Measurements from ENCODE around the gene ROBO2.

ROBO2 gene

DNA sequence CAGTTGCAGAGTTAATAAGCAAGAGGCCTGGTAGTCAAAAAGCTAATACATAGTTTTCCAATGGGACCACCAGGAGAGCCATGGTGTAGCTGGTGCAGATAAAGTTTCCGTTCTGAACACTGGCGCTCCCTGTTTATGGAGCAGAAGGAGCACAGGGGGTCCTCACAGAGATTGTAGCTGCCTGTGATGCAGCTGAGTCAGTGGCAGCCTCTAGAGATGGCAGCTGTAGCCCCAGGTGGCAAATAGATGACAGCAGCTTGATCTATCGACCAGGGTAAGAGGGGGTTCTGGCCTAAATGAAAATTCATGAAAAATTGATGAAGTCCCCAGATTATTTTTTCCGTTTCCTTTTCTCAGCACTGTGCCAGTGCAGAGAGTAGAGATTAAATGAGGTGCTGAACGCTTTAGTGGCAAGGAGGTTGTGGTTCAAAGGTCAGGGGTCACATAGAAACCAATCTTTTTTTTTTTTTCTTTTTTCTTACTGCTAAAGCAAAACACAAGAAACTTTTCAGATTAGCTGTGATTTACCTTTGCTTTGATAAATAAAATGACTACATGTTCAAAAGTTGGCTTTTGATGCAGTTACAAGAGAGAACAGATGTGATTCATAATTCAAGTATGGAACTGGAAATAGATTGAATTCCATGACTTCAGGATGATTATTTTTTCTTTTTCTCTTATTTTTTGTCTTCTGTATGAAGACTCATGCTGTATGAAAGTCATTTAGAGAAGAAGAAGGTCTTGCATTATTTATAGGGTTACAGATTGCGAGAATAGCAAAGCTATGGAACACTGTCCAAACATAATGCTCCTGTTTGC is 63.3 kb downstream of the ROBO2 start:
- TF ChIP-seq ZFX (IDR thresholded peaks at IDR 0.05), result no peak
- TF ChIP-seq, protein P1, sequence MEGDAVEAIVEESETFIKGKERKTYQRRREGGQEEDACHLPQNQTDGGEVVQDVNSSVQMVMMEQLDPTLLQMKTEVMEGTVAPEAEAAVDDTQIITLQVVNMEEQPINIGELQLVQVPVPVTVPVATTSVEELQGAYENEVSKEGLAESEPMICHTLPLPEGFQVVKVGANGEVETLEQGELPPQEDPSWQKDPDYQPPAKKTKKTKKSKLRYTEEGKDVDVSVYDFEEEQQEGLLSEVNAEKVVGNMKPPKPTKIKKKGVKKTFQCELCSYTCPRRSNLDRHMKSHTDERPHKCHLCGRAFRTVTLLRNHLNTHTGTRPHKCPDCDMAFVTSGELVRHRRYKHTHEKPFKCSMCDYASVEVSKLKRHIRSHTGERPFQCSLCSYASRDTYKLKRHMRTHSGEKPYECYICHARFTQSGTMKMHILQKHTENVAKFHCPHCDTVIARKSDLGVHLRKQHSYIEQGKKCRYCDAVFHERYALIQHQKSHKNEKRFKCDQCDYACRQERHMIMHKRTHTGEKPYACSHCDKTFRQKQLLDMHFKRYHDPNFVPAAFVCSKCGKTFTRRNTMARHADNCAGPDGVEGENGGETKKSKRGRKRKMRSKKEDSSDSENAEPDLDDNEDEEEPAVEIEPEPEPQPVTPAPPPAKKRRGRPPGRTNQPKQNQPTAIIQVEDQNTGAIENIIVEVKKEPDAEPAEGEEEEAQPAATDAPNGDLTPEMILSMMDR (conservative IDR thresholded peaks at IDR 0.05), result no peak
- no peak overlapping the region for H3K27ac ChIP-seq

DNA sequence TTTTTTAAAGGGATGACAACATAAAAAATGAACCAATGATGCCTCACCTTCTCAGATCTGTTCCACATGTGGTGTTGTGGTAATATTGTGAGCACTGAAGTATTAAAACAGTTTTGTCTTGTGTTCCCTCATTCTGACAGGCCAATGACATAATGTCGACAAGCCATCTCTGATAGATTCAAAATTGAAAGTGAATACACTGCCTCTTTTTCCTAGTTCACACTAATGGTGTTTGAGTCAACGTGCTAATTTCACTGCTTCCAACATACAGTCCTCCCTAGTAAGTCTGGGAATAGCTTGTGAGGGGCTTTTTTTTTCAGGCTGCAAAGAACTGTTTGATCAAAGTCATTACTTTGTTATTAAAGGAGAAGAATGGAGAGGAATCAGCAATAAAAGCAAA is 82.8 kb downstream of the ROBO2 start:
- TF ChIP-seq ZFX (IDR thresholded peaks at IDR 0.05), result no peak
- TF ChIP-seq, protein P1 (conservative IDR thresholded peaks at IDR 0.05), result no peak
- no peak overlapping the region for H3K27ac ChIP-seq

DNA sequence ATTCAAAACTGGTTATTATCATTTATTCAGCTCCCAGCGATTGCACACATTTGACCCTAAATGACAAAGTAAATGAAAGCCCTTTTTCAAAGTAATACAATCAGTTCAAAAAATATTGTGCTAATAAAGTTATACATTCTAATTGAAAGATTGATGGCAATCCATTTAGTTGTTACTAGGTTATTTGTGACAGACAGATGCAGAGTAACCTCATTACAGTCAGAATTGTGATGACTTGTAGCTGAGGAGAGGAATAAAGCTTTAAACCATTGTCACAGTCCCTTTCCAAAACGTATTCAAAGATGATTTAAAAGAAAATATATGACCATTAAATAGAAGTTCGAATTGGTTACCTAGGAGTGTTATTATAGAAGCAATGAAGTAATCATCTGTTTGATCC is 86.1 kb downstream of the ROBO2 start:
- no peak for TF ChIP-seq ZFX (IDR thresholded peaks at IDR 0.05)
- TF ChIP-seq, protein P1 (conservative IDR thresholded peaks at IDR 0.05), result no peak
- no peak overlapping the region for H3K27ac ChIP-seq

DNA sequence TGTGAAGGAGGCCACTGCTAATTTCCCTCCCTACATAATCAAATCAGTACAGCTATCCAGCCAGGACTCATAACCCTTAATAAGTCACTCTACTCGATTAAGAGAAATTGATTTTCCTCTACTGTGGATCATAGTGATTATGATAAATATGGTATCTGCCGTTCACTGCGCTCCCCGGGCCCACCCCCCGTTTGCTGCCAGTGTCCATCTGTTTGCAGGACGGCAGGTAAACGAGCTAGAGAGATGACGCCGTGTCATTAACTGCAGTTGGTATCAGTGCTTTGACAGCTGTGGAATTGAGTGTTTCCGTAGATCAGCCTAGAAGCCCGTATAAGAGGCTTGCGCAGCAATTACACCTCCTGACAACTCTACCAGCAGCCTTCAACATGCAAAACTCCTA is 94.9 kb downstream of the ROBO2 start:
- no peak for TF ChIP-seq ZFX (IDR thresholded peaks at IDR 0.05)
- TF ChIP-seq, protein P1 (conservative IDR thresholded peaks at IDR 0.05), result no peak
- no peak overlapping the region for H3K27ac ChIP-seq

DNA sequence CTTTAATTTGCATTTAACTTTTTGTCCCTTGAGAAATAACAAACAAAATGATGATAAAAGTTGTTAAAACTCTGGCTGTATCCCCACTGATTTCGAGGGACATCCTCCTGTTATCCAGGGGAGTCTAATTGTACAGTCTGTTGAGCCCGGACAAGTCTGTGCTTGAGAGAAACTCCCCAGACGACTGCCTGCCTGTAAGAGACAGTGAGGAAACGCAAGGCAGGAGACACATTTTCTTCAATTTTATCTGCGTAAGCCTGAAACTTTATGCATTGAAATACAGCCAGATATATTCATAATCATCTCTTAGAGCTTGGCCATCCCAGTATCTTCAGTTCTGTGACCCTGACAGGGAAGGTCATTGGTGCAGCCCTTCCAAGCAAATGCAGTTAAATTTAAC is 97.7 kb downstream of the ROBO2 start:
- TF ChIP-seq ZFX (IDR thresholded peaks at IDR 0.05), result no peak
- TF ChIP-seq, protein P1 (conservative IDR thresholded peaks at IDR 0.05), result no peak
- no peak overlapping the region for H3K27ac ChIP-seq

DNA sequence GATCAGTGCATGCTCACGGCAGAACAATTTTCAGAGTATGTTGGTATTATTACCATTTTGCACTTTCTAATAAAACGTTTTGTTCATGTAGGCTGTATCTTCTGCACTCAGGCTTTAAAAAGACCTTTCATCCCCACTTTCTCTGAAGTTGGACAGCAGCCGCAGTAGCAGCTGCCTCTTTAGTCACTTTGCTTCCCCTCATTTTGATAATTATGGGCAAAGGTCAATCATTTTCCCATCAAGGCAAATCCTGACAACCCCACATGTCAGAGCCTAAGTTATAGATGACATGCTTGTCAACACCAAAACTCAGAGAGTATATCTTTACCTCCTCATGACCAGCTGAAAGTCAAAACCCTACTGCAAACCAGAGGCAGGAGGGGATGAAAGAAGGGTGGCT is 99.7 kb downstream of the ROBO2 start:
- TF ChIP-seq ZFX (IDR thresholded peaks at IDR 0.05), result no peak
- TF ChIP-seq, protein P1 (conservative IDR thresholded peaks at IDR 0.05), result no peak
- no peak overlapping the region for H3K27ac ChIP-seq

DNA sequence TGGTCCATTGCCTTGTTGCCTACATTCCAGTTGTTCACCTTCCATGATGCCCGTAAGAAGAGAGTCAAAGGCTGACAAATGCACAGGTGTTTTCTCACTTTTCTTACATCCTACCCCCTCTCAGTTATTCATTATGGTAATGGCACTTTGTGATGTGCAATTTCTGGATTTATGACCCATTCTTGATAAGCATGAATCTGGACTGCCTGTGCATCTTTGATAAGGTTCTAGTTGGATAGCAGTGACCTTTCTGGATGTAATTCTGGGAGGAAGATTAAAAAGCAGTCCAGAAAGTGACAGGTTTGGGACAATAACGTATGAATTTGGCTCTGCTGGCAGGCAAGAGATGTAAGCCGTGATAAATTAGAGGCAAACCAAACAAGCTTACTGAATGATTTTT is 101.5 kb downstream of the ROBO2 start:
- no peak for TF ChIP-seq ZFX (IDR thresholded peaks at IDR 0.05)
- TF ChIP-seq, protein P1 (conservative IDR thresholded peaks at IDR 0.05), result no peak
- H3K27ac ChIP-seq, result no peak overlapping the region
